HFF-Myc (cell line): ENCODE data around the gene BAG5.
"Not testable (repeated sequence)": the region's sequence is repeated elsewhere in the genome, so short reads cannot be mapped to it uniquely, and the experiment has no call there.

Experiments used
- DNase-seq: peaks from one replicate; pipeline ENCODE4 v3.0.0-alpha.2; 2011; ENCODE audit warnings: low read depth; ENCODE audit errors: extremely low read depth
- H3K4me3 ChIP-seq: replicated peaks from 2 replicates; pipeline ENCODE4 v1.5.1; 2011; ENCODE audit warnings: low read depth, mild to moderate bottlenecking, control low read depth, low read length
- CTCF ChIP-seq: IDR thresholded peaks from 2 replicates; pipeline ENCODE4 v1.5.1; 2012; ENCODE audit warnings: mild to moderate bottlenecking, low read depth, low read length, control low read depth; ENCODE audit errors: missing control alignments

Gene BAG5

GRCh38 chr14:103517174-103517566, 45.3 kb downstream of the BAG5 start:
- no peak overlapping the region for H3K4me3 ChIP-seq
- DNase-seq, result no peak
- TF ChIP-seq CTCF, result no peak

GRCh38 chr14:103516426-103517173, 45.9 kb downstream of the BAG5 start:
- no peak for DNase-seq
- H3K4me3 ChIP-seq, result no peak overlapping the region
- TF ChIP-seq CTCF, result no peak

GRCh38 chr14:103514596-103515421, 47.6 kb downstream of the BAG5 start:
- no peak for TF ChIP-seq CTCF
- H3K4me3 ChIP-seq, result no peak overlapping the region
- DNase-seq, result no peak

- H3K4me3 ChIP-seq, result no peak overlapping the region
- no peak for DNase-seq
- no peak for TF ChIP-seq CTCF
These were observed 49.5 kb downstream of the BAG5 start for GRCh38 chr14:103512701-103513611.

- H3K4me3 ChIP-seq, DNase-seq: not testable (repeated sequence)
These were observed 50.3 kb downstream of the BAG5 start for GRCh38 chr14:103512180-103512579.

- TF ChIP-seq CTCF, result no peak
- no peak overlapping the region for H3K4me3 ChIP-seq
- no peak for DNase-seq
These were observed 51.4 kb downstream of the BAG5 start for GRCh38 chr14:103510724-103511693.
